Measurements from ENCODE around the gene FSTL4.
A peak's percentile ranks its signal among the peaks of the same experiment; 100 is the strongest.

FSTL4 gene

DNA sequence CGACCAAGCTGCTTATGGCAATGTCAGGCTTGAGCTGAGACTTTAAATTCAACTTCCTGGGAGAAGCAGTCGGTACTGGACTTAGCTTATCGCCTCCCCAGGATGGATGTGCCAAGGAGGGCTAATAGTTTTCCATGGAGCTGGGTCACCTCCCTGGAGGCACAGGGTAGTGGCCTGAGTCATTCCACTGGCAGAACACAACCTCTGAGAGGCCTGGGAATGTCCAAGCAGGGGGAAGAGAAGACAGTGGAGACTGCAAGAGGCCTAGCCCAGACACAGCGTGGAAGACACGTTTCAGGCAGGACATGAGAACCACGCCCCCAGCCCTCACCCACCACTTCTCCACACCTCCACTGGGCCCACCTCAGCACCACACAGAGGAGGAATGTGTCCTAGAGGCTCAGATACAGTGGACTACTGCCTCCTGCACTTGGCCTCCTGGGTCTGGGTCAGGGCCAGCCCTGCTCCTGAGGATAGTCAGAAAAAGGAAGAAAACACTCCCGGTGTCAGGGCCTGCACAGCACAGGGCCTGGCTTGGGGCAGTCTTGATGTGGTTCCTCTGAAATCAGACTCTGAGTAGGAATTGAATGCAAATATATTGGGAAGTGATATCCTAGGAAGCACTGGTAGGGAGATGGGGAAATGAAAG lies 171.8 kb downstream of the FSTL4 start:
- H3K9me3 Mint-ChIP-seq: no peaks in the 10 kb centered on the region
- ATAC-seq (replicated peaks) (no peak), DNase-seq (no peak)
- peaks cover 0 to 28% of the 10 kb centered on the region in 2 donors for H3K27me3 Mint-ChIP-seq
- peak overlapping the region in 1 of 2 donors; percentile 13 for H3K27ac Mint-ChIP-seq
- no peaks in the 10 kb centered on the region for H3K4me1 Mint-ChIP-seq (ENCODE audit: low read depth in 2 of 2)
- H3K36me3 Mint-ChIP-seq (ENCODE audit: insufficient read depth): no peaks in the 10 kb centered on the region
- H3K4me3 Mint-ChIP-seq: no peak overlapping the region

DNA sequence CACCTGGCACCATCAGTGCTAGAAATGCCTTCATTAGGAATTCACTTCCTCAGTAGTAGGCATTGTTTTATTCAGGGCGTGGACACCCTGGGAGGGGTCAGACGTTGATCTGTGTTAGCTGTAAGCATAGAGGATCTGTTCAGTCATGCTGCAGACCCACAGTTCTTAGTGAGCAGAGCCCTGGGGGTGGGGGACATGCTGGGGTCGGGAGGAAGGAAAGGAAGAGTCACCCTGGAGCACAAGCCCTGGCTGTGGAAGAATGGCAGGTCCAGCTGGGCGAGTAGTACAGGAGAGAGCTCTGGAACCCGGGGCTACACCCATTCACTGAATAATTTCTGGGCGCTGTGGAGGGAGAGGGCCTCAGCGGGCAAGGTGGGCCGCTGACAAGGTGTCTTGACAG lies 172.5 kb downstream of the FSTL4 start:
- H3K36me3 Mint-ChIP-seq (ENCODE audit: insufficient read depth): no peaks in the 10 kb centered on the region

DNA sequence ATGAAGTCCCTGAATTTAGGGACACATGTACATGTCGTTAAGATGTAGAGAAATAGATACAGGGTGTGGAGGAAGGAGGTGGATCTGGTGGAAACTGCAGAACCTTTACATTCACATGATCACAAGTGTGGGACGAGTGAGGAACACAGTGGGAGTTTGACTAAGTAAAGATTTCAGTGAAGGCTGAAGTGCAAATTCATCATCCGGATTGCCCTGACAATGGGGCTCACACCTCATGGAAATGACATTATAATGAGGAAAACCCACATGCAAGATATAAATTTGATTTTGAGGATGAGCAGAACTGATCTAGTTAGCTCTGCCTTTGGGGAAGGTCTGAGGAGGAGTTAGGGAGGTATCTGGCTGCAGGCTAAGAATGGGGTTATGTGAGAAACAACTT lies 173.9 kb downstream of the FSTL4 start:
- Mint-ChIP-seq H3K9me3 (no peaks in the 10 kb centered on the region), H3K4me3 (no peak overlapping the region), H3K27ac (no peak overlapping the region), H3K27me3 (peaks cover 3 to 27% of the 10 kb centered on the region in 2 donors), H3K36me3 (ENCODE audit: insufficient read depth) (no peaks in the 10 kb centered on the region), H3K4me1 (ENCODE audit: low read depth in 2 of 2) (no peaks in the 10 kb centered on the region)
- DNase-seq (no peak), ATAC-seq (replicated peaks) (no peak)

More for the DNA sequence above, 172.5 kb downstream of the FSTL4 start:
- Mint-ChIP-seq H3K9me3 (no peaks in the 10 kb centered on the region), H3K4me1 (ENCODE audit: low read depth in 2 of 2) (no peaks in the 10 kb centered on the region), H3K27ac (no peak overlapping the region), H3K27me3 (peaks cover 0 to 28% of the 10 kb centered on the region in 2 donors), H3K4me3 (no peak overlapping the region)
- DNase-seq (no peak), ATAC-seq (replicated peaks) (no peak)

DNA sequence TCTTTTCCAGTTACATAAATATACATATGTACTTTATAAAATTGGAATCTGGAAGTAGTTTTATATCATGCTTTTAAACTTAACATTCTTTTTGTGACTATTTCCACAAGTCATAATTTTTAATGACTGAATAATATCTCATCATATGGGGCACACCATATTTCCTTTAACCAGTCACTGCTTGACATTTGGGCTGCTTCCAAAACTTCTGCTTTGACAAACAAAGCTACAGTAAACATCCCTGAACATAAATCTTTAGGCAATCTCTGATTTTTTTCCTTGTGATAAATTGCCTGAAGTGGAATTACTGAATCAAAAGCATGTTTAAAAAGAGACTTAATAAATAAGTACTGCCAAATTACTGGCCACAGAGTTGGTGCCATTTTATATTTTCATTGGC lies 178.0 kb downstream of the FSTL4 start:
- no peak overlapping the region for H3K27ac Mint-ChIP-seq

GRCh38 chr5:133433641-133434040 lies 178.7 kb downstream of the FSTL4 start:
- H3K9me3 Mint-ChIP-seq: no peaks in the 10 kb centered on the region
- ATAC-seq (replicated peaks) (no peak), DNase-seq (no peak)
- no peaks in the 10 kb centered on the region for H3K4me1 Mint-ChIP-seq (ENCODE audit: low read depth in 2 of 2)
- peaks cover 26 to 27% of the 10 kb centered on the region in 2 donors for H3K27me3 Mint-ChIP-seq
- no peak overlapping the region for H3K4me3 Mint-ChIP-seq
- H3K27ac Mint-ChIP-seq: no peak overlapping the region
- H3K36me3 Mint-ChIP-seq (ENCODE audit: insufficient read depth): no peaks in the 10 kb centered on the region

More for the DNA sequence above, 178.0 kb downstream of the FSTL4 start:
- Mint-ChIP-seq H3K4me1 (ENCODE audit: low read depth in 2 of 2) (no peaks in the 10 kb centered on the region), H3K27me3 (peaks cover 25 to 27% of the 10 kb centered on the region in 2 donors), H3K4me3 (no peak overlapping the region), H3K36me3 (ENCODE audit: insufficient read depth) (no peaks in the 10 kb centered on the region), H3K9me3 (no peaks in the 10 kb centered on the region)
- no peak for ATAC-seq (replicated peaks)
- DNase-seq: no peak

DNA sequence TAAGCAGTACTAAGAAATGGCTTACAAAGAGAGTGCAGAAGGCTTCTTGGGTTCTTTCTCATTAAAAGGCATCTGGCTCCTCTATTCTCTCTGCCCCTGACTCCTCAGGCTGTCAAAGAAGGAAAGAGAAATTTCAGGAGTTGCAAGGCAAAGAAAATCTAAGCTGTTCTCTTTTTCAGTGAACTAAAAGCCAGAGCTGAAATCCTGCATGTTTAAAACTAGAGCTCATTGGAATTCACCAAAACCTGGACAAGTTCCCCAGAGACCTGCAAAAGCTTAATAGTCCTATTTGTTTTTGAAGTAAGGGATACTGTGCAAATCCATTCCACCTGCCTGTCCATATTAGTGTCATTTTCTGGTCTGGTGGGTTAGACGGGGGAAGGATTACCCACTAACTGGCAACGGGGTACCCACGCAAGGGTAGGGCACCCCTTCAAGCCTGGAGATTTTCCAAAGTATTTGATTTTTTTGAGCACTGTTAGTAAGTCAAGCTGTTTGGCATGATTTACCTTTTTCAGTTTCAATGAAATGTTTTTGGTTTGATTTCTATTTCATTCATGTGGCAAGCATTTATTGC lies 179.3 kb downstream of the FSTL4 start:
- no peak for DNase-seq
- Mint-ChIP-seq H3K27ac (no peak overlapping the region), H3K4me1 (ENCODE audit: low read depth in 2 of 2) (no peaks in the 10 kb centered on the region), H3K36me3 (ENCODE audit: insufficient read depth) (no peaks in the 10 kb centered on the region), H3K27me3 (peaks cover 20 to 27% of the 10 kb centered on the region in 2 donors), H3K4me3 (no peak overlapping the region), H3K9me3 (no peaks in the 10 kb centered on the region)
- no peak for ATAC-seq (replicated peaks)

DNA sequence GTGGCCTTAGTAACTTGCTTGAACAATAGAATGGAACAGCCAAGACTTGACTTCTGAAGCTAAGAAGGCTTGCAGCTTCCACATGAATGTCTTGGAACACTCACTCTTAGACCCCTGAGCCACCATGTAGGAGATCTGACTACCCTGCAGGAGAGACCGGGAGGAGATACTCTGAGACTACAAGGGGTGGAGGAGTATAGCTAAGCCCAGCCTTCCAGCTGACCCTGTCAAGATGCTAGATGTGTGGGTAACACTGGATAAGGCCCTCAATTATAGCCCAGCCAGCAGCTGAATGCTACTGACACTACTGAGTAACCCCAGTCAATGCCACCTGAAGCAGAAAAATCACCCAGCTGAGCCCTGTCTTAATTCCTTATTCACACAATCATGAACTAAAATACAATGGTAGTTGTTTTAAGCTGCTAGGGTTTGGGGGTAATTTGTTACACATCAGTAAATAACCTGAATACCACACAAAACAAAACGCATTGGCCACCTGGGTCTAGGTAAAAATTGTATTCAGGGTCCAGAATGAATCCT lies 180.9 kb downstream of the FSTL4 start:
- no peak overlapping the region for H3K4me3 Mint-ChIP-seq
- ATAC-seq (replicated peaks): no peak
- H3K9me3 Mint-ChIP-seq: no peaks in the 10 kb centered on the region
- peaks cover 19 to 36% of the 10 kb centered on the region in 2 donors for H3K27me3 Mint-ChIP-seq
- no peaks in the 10 kb centered on the region for H3K4me1 Mint-ChIP-seq (ENCODE audit: low read depth in 2 of 2)
- H3K27ac Mint-ChIP-seq: no peak overlapping the region
- H3K36me3 Mint-ChIP-seq (ENCODE audit: insufficient read depth): no peaks in the 10 kb centered on the region
- no peak for DNase-seq

- ATAC-seq (replicated peaks): no peak
- Mint-ChIP-seq H3K27me3 (peaks cover 28 to 46% of the 10 kb centered on the region in 2 donors), H3K36me3 (ENCODE audit: insufficient read depth) (no peaks in the 10 kb centered on the region), H3K4me1 (ENCODE audit: low read depth in 2 of 2) (no peaks in the 10 kb centered on the region), H3K9me3 (no peaks in the 10 kb centered on the region), H3K4me3 (no peak overlapping the region), H3K27ac (no peak overlapping the region)
- no peak for DNase-seq
Observed at GRCh38 chr5:133430095-133430494, 182.2 kb downstream of the FSTL4 start.

DNA sequence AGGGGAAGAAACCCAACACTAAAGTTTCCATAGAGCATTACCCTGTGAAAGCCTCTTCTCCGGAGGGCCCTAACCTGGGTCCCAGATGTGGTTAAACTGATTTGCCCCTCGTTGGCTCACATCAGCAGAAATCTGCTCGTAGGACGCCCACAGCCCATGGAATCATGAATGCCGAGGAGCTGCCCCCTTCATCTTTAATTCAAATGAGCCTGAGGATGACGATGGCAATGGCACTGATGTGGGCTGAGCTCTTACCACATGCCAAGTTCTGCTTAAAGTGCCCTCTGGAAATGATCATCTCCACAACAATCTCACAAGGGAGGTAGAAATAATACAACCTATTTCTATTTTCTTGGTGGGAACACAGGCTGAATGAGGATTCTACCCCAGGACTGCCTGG lies 183.3 kb downstream of the FSTL4 start:
- Mint-ChIP-seq H3K4me3 (no peak overlapping the region), H3K4me1 (ENCODE audit: low read depth in 2 of 2) (peaks cover 1% of the 10 kb centered on the region in 2 donors), H3K27ac (no peak overlapping the region), H3K27me3 (peaks cover 28 to 46% of the 10 kb centered on the region in 2 donors), H3K36me3 (ENCODE audit: insufficient read depth) (no peaks in the 10 kb centered on the region), H3K9me3 (no peaks in the 10 kb centered on the region)
- DNase-seq (no peak), ATAC-seq (replicated peaks) (no peak)

DNA sequence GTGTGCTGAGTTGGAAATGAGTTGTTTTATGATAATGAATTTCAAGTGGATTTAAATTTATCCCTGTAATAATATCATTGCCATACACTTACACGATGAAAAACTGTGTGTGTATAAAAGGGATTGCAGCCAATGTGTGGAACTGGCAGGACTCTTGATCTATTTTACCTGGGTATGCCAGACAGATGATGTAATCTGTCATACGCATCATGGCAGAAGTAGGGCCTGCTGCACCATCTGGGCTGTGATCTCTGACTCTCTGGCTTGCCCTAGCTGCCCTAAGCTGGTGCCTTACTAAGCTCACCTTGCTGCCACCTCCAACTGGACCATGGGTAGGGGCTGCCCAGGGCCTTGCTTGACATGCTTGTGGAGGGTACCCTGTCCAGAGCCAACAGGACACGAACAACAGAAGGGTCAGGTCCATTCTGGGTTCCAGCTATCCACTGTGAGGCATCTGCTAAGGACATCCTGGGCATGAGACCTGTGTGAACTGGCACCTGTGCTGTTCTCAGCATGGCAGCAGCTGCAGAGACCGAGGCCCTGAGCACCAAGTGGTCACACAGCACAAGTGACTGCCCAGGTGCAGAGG lies 184.2 kb downstream of the FSTL4 start:
- H3K9me3 Mint-ChIP-seq: no peaks in the 10 kb centered on the region
- no peak overlapping the region for H3K27ac Mint-ChIP-seq
- peaks cover 9 to 10% of the 10 kb centered on the region in 2 donors for H3K4me1 Mint-ChIP-seq (ENCODE audit: low read depth in 2 of 2)
- DNase-seq: no peak
- peaks cover 22 to 48% of the 10 kb centered on the region in 2 donors for H3K27me3 Mint-ChIP-seq
- no peak for ATAC-seq (replicated peaks)
- H3K4me3 Mint-ChIP-seq: no peak overlapping the region
- no peaks in the 10 kb centered on the region for H3K36me3 Mint-ChIP-seq (ENCODE audit: insufficient read depth)

DNA sequence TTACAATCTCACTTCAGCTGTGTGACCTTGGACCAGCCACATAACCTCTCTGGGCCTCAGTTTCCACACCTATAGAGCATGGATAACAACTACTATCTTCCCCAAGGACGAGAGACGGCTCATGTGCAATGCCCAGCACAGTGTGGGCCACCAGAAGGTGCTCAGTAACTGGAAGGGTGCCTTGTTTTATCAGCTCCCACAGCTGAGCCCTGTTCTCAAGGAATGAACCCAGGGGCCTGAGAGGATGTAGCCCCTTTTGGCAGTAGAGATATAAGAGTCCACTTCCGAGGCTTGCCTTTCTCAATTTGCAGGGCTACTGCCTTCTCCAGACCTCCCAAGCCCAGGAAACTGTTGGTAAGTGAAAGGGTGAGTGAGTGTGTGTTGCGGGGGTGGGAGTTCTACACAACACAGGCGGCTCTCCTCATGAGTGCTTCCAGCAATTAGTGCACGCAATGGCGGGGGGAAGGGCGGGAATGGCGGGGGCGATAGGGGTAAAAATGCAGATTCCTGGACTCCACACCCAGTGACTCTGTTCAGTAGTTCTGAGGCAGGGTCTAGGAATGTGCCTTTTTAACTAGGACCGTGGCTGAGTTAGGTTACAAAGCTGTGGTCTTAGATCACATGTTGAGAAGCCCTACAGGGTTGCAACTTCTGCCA lies 185.1 kb downstream of the FSTL4 start:
- ATAC-seq (replicated peaks): no peak
- no peak for DNase-seq
- Mint-ChIP-seq H3K27me3 (peaks cover 26 to 57% of the 10 kb centered on the region in 2 donors), H3K36me3 (ENCODE audit: insufficient read depth) (no peaks in the 10 kb centered on the region), H3K9me3 (no peaks in the 10 kb centered on the region), H3K4me1 (ENCODE audit: low read depth in 2 of 2) (peaks cover 9 to 10% of the 10 kb centered on the region in 2 donors), H3K27ac (no peak overlapping the region), H3K4me3 (no peak overlapping the region)

GRCh38 chr5:133426264-133426663 lies 186.1 kb downstream of the FSTL4 start:
- H3K9me3 Mint-ChIP-seq: no peaks in the 10 kb centered on the region
- peaks cover 9 to 10% of the 10 kb centered on the region in 2 donors for H3K4me1 Mint-ChIP-seq (ENCODE audit: low read depth in 2 of 2)
- no peak overlapping the region for H3K27ac Mint-ChIP-seq
- DNase-seq (no peak), ATAC-seq (replicated peaks) (no peak)
- no peak overlapping the region for H3K4me3 Mint-ChIP-seq
- peaks cover 36 to 67% of the 10 kb centered on the region in 2 donors for H3K27me3 Mint-ChIP-seq
- H3K36me3 Mint-ChIP-seq (ENCODE audit: insufficient read depth): no peaks in the 10 kb centered on the region

GRCh38 chr5:133425764-133426163 lies 186.6 kb downstream of the FSTL4 start:
- peaks cover 37 to 67% of the 10 kb centered on the region in 2 donors for H3K27me3 Mint-ChIP-seq
- no peak for DNase-seq
- H3K4me3 Mint-ChIP-seq: no peak overlapping the region
- no peaks in the 10 kb centered on the region for H3K9me3 Mint-ChIP-seq
- H3K4me1 Mint-ChIP-seq (ENCODE audit: low read depth in 2 of 2): peaks cover 9 to 10% of the 10 kb centered on the region in 2 donors
- H3K36me3 Mint-ChIP-seq (ENCODE audit: insufficient read depth): no peaks in the 10 kb centered on the region
- ATAC-seq (replicated peaks): no peak
- H3K27ac Mint-ChIP-seq: no peak overlapping the region
